Activated naive CD8-positive, alpha-beta T cell (primary cell): ENCODE measurements around the gene KCNQ1.

ENCODE experiments used
- H3K27ac Mint-ChIP-seq: one replicate; pipeline ENCODE4 v1.8.0; 2021; ENCODE audit warnings: mixed read lengths
- H3K27me3 Mint-ChIP-seq: one replicate; pipeline ENCODE4 v1.8.0; 2021; ENCODE audit warnings: mixed read lengths
- H3K36me3 Mint-ChIP-seq: one replicate; pipeline ENCODE4 v1.8.0; 2021; ENCODE audit warnings: mixed read lengths
- H3K4me1 Mint-ChIP-seq: one replicate; pipeline ENCODE4 v1.8.0; 2021; ENCODE audit warnings: low read depth, mixed read lengths
- H3K4me3 Mint-ChIP-seq: one replicate; pipeline ENCODE4 v1.8.0; 2021; ENCODE audit warnings: mild to moderate bottlenecking, mixed read lengths
- H3K9me3 Mint-ChIP-seq: one replicate; pipeline ENCODE4 v1.8.0; 2021; ENCODE audit warnings: low read depth, mixed read lengths

KCNQ1 gene

DNA sequence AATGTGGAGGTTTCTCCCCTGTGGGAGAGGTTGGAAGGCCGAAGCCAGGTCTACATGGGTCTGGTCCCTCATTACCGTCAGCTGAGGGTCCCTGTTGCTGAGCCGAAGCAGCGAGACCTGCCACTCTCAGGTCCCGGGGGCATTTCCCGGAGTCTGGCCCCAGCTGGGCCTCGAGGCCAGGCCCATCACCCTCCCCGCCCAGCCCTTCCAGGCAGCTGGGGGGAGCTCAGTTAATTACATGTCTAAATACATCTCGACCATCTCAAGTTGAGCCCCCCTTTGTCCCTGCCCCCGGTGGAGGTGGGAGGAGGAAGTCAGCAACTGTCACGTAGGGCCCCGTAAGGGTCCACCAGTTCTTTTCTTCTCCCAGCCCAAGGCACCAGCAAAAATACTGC lies 437.2 kb downstream of the KCNQ1 start:
- Mint-ChIP-seq H3K27me3 (no peaks in the 10 kb centered on the region), H3K9me3 (no peaks in the 10 kb centered on the region), H3K27ac (no peak overlapping the region), H3K4me3 (no peak overlapping the region), H3K36me3 (no peaks in the 10 kb centered on the region), H3K4me1 (peaks cover 7% of the 10 kb centered on the region)

DNA sequence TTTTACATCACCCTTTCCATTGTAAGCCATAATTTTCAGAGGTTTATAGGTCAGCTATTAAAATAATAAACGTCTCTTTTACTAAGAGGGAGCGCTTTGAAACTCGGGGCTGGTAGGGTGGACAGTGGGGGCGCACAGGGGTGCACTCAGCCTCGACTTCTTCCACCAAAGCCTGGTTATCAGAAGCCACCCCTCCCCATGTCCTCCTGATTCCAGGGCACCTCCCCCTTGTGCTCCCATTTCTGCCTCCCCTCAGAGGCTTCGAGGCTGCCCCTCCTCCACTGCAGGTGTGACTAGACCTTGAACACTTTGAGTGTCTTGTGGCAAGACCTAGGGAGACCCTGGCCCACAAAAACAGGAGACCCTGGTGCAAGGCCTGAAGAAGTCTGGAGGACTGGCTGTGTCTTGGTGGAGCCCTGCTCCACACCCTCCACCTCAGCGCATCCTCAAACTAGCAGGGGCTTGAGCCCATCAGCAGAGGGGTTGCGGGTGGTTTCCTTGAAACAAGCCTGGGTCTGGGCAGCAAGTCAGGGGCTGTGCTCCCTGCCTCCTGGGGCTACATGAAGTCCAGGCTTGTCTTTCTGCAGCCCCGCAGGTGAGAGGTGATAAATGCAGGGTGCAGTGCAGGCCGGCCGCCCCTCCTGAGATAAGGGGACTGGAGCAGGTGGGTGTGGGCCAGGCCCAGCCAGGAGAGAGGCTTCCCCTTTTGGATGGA lies 437.7 kb downstream of the KCNQ1 start:
- no peaks in the 10 kb centered on the region for H3K36me3 Mint-ChIP-seq
- no peaks in the 10 kb centered on the region for H3K9me3 Mint-ChIP-seq
- H3K4me3 Mint-ChIP-seq, result peak overlapping the region; percentile 71
- no peaks in the 10 kb centered on the region for H3K27me3 Mint-ChIP-seq
- H3K4me1 Mint-ChIP-seq, result peaks cover 11% of the 10 kb centered on the region
- H3K27ac Mint-ChIP-seq, result no peak overlapping the region

DNA sequence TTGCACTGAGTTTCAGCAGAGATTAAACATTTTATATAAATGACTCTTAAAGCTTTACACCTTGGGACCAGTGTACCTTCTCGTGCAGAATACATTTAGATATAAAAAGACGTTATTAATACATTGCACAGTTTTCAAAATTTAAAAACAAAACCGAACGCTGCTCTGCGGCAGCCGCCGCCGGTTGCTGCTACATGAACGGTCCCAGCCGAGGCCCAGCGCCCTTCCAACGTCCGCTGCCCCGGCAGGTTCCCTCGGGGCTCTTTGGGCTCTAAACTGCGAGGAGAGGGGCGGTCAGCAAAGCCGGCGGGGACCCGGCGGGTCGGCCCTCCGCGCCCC lies 438.8 kb downstream of the KCNQ1 start:
- Mint-ChIP-seq H3K4me3 (peak overlapping the region; percentile 61), H3K27ac (no peak overlapping the region), H3K36me3 (no peaks in the 10 kb centered on the region), H3K4me1 (peaks cover 14% of the 10 kb centered on the region), H3K9me3 (no peaks in the 10 kb centered on the region), H3K27me3 (no peaks in the 10 kb centered on the region)

DNA sequence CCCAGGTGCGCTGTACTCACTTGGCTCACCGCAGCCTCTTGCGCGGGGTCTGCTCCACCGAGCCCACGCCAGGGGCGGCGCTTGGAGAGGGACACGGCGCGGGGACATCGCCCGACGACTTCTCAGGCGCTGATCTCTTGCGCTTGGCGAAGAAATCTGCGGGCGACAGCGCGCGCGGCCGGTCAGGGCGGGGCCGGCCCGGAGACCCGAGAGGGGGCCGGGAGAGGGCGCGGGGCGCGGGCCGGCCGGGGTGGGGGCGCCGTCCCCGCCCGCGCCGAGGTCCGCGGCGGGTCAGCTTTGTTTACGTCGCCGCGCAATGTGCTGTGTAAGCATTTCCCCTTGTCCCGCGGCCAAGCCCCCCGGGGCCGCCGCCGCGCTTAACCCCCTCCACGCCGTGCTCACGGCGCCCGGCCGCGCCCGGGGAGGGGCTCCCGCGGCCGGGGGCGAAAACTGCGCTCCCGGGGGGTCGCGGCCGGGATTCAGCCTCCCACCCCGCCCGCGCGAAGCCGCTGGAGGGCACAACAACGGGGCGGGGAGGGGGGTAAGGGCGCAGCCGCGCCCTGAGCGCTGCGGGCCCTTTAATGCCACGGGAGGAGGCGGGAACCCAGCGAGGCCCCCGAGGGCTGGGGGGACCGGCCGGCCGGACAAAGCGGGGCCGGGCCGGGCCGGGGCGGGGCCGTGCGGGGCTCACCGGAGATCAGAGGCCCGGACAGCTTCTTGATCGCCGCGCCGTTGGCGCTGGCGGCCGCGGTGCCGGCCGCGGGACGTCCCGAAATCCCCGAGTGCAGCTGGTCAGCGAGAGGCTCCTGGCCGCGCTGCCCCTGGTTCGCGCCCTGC lies 439.4 kb downstream of the KCNQ1 start:
- Mint-ChIP-seq H3K27me3 (no peaks in the 10 kb centered on the region), H3K9me3 (no peaks in the 10 kb centered on the region), H3K4me1 (peaks cover 14% of the 10 kb centered on the region), H3K27ac (no peak overlapping the region), H3K36me3 (no peaks in the 10 kb centered on the region), H3K4me3 (no peak overlapping the region)

DNA sequence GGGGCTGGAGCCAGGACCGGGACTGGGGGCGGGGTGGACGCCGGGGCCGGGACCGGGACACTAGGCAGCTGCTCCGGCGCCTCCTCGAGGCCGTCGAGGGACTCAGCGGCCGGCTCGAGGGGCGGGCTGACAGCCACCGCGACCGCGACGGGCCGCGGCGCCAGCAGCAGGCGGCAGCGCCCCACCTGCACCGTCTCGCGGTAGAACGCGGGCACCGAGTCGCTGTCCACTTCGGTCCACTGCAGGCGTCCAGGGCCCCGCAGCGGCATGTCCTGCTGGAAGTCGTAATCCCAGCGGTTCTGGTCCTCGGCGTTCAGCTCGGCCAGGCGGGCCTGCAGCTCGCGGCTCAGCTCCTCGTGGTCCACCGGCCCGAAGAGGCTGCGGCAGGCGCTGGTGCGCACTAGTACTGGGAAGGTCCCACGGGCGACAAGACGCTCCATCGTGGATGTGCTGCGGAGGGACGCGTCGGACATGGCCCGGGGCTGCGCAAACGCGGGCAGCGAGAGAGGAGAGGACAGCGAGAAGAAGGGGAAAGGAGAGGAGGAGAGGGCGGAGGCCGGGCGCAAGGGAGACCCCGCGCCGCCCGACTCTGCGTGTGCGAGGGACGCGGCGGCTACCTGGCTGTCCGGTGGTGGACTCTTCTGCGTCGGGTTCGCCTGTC lies 440.3 kb downstream of the KCNQ1 start:
- Mint-ChIP-seq H3K36me3 (no peaks in the 10 kb centered on the region), H3K4me3 (peak overlapping the region; percentile 87), H3K9me3 (no peaks in the 10 kb centered on the region), H3K27me3 (no peaks in the 10 kb centered on the region), H3K27ac (no peak overlapping the region), H3K4me1 (peaks cover 14% of the 10 kb centered on the region)

DNA sequence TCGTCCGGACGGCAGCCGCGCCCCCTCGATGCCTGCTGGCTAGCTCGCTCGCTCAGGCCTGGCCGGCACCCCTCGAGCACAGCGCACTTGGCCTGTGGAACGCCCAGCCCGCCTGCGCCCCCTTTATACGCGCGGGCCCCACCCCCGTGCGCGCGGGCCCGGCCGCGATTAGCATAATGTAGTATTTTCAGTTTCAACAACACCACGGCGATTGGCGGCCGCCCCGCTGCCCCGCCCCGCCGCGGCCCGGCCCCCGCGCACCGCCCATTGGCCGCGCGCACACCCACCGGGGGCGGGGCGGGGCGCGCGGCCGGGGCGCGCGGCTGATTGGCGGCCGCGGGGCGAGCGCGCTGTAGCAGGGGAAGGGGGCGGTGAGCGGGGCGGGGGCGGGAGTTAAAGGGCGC lies 440.9 kb downstream of the KCNQ1 start, which contains the start of gene CDKN1C:
Gene CDKN1C, minus strand, starts transcription at position 98 of the 404 bp plus-strand sequence. CDS start 319 bp downstream, outside the sequence.
- peaks cover 14% of the 10 kb centered on the region for H3K4me1 Mint-ChIP-seq
- H3K4me3 Mint-ChIP-seq, result peak within 1 kb of the TSS; percentile 87
- no peaks in the 10 kb centered on the region for H3K27me3 Mint-ChIP-seq
- no peaks in the 10 kb centered on the region for H3K9me3 Mint-ChIP-seq
- no peak within 1 kb of the TSS for H3K27ac Mint-ChIP-seq
- no peaks in the 10 kb centered on the region for H3K36me3 Mint-ChIP-seq

DNA sequence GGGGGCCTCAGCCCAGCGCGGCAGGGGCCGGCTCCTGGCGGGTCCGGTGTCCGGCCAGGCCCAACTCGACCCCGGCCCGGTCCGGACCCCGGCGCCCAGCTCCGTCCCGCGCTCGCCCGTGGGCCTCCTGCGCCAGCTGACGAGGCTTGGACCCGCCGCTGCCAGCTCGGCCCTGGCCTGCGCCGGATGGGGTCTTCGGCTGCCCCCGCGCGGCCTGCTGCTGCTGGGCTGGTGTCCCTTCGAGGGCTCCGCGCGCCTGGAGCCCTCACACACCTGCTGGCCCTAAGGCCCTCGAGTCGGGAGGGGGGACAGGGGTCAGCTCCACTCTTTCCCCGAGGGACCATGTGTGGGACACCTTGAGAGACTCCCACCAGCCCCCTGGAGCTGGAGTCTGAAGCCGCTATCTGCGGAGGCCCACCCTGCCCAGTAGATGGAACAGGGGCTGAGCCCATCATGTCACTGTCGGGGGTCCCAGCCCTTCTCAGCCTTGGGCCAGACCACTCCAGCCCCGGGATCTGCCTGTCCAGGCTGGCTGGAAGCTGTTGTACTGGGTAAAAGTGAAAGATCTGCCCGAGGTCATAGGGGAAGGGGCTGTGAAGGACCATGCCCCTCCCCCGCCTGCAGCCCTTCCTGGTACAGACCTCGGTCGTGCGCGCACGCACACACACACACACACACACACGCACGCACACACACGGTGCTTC lies 441.5 kb downstream of the KCNQ1 start:
- H3K36me3 Mint-ChIP-seq, result no peaks in the 10 kb centered on the region
- peak overlapping the region; percentile 40 for H3K4me3 Mint-ChIP-seq
- no peaks in the 10 kb centered on the region for H3K9me3 Mint-ChIP-seq
- no peaks in the 10 kb centered on the region for H3K27me3 Mint-ChIP-seq
- peaks cover 17% of the 10 kb centered on the region for H3K4me1 Mint-ChIP-seq
- peak overlapping the region; percentile 28 for H3K27ac Mint-ChIP-seq

DNA sequence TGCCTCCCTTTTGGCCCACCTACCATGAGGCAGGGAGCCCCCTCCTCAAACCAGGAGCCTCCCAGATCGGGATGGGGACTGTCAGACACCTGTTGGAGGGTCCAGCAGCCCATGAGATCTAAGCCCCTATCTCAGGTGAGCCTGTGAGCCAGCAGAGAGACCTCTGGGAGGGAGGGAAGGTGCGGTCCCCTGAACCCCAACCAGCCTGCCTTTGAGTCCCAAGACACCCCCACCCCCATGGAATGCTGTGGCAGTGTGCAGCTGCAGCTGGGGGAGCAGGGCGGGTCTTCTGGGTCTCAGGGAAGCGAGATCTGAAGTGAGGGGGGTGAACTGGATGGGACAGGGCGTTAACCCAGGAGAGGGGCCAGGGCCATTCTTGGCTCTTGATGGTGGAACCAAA lies 442.1 kb downstream of the KCNQ1 start:
- H3K4me3 Mint-ChIP-seq, result peak overlapping the region; percentile 61
- H3K4me1 Mint-ChIP-seq, result peaks cover 23% of the 10 kb centered on the region
- no peaks in the 10 kb centered on the region for H3K27me3 Mint-ChIP-seq
- H3K9me3 Mint-ChIP-seq, result no peaks in the 10 kb centered on the region
- H3K36me3 Mint-ChIP-seq, result no peaks in the 10 kb centered on the region
- no peak overlapping the region for H3K27ac Mint-ChIP-seq

DNA sequence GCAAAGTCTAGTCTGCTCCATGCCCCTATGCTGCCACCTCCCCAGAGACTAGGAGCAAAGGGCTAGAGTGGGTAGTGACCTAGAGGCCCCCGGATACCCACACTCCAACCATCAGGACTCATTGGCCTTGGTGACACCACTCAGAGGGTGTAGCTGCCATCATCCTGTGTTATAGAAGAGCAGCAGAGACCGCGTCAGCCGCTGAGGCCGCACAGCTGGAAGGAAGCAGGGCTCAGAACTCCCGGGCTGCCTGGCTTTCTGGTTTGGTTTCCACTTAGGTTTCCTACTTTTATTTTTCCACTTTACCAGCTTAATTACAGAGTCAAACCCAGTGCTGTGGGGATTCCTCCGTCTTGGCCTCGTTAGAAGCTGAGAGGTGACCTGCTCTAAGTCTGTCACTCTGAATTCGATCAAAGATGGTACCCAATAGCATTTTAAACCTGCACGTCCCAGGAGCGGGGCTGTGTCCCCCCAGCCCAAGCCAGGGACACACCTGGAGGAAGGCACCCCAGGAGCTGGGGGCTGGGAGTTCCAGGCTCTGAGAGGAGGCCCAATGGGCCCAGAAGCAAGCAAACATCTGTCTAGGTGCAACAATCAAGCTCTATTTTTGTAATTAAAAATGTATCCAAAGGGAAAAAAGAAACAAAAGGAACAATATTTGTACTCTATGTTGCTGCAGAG lies 442.8 kb downstream of the KCNQ1 start:
- H3K4me1 Mint-ChIP-seq, result peaks cover 25% of the 10 kb centered on the region
- no peaks in the 10 kb centered on the region for H3K36me3 Mint-ChIP-seq
- H3K4me3 Mint-ChIP-seq, result peak overlapping the region; percentile 61
- no peaks in the 10 kb centered on the region for H3K9me3 Mint-ChIP-seq
- no peaks in the 10 kb centered on the region for H3K27me3 Mint-ChIP-seq
- H3K27ac Mint-ChIP-seq, result no peak overlapping the region

DNA sequence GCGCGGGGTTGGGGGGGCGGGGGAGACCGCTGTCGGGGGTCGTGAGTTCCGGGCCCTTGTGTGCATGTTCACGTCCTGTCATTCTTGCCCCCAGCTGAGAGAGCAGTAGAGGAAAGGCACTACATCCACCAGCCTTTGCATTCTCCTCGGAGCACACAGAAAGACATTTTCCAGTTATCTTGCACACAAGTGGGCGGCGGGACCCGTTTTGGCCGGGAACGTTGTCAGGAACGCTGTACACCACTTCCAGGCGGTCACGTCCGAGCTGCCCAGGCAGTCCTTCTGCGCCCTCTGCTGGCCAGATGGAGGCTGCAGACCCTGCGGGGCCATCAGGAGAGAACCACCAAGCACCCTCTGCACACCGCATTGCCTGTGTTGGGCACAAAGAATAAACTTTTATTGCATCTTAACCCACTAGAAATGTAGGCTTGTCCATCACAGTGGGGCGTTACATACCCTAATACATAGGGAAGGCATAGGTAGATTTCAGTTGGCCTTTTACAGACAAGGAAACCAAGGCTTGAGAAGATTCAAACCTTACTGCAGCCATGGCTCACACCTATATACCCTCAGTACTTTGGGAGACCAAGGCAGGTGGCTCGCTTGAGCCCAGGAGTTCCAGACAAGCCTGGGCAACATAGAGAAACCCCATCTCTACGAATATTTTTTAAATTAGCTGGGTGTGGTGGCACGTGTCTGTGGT lies 443.6 kb downstream of the KCNQ1 start:
- H3K9me3 Mint-ChIP-seq, result no peaks in the 10 kb centered on the region
- peaks cover 26% of the 10 kb centered on the region for H3K4me1 Mint-ChIP-seq
- no peak overlapping the region for H3K4me3 Mint-ChIP-seq
- no peaks in the 10 kb centered on the region for H3K36me3 Mint-ChIP-seq
- no peaks in the 10 kb centered on the region for H3K27me3 Mint-ChIP-seq
- no peak overlapping the region for H3K27ac Mint-ChIP-seq

DNA sequence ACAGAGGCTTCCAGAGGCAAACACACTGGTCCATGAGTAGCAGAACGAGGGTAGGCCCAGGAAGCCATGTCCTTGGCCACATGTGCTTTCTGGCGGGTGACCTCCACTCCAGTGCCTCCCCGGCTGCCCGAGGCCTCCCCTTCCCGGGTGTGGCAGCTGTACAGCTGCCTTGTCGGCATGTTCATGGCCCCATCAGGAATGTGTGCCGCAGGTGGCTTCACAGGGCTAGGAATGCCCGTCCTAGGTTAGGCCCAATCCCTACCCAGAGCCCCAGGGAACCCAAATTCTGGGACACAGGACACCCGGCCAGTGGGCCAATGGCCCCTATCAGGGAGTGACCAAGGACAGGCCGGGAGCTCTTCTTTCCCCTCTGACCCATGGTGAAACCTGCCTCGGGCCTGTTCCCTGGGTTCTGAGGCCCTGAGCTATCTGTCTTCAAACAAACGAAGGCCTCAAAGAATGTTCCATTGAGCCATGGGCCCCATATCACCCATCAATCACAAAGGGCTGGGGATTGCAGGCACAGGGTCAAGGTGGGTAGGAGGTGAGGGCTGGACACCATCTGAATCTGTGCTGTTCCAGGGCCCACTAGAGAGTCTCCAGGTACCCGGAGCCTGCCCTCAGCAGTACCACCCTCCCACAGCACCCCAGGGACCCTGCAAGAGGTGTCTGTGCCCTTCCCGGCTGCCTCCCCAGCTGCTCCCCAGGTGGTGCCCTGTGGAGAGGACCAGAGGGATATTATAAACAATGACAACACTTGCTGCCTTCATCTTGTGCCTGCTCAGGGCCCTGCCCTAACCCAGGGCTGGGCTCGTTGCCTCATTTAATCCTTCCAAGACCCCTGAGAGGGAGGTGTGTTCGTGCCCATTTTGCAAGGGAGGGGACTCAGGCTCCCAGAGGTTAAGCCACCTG lies 444.8 kb downstream of the KCNQ1 start:
- Mint-ChIP-seq H3K9me3 (no peaks in the 10 kb centered on the region), H3K27ac (no peak overlapping the region), H3K36me3 (no peaks in the 10 kb centered on the region), H3K27me3 (no peaks in the 10 kb centered on the region), H3K4me1 (peaks cover 26% of the 10 kb centered on the region), H3K4me3 (no peak overlapping the region)

DNA sequence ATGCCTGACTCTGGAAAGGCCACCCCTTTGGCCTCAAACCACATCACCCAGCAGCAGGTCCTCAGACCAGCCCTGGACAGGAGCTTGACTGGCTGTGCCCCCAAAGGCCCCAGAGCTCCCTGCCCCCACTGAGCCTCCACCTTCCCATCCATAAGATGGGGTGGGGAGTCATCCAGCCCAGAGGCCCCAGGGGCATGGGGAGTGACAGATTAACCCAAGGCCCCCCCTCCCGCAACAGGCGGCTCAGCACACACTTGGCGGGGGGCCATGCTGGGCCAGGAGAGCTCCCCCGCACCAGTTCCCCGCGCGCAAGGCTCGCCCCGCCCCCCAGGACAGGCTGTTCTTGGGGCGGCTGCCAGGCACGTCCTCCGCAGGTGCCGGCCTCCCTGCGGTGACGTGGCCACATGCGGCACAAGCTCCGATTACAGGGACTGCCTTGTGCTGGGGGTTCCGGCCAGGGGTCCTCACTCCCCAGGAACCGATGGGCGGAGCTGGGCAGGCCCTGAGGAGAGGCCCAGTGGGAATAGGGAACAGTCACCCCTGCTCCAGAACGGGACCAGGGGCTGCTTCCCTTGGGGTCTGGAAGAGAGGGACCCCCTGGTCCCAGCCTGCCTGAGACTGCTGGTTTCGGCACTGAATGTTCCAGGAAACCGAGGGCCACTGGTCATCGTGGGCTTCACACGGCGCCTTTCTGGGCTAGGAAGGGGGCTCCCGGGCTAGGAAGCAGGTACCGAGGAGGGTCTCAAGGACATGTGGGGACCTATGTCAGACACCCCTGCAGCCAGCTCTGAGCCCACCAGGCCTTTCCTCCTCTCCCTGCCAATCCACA lies 445.9 kb downstream of the KCNQ1 start:
- peaks cover 25% of the 10 kb centered on the region for H3K4me1 Mint-ChIP-seq
- H3K36me3 Mint-ChIP-seq, result no peaks in the 10 kb centered on the region
- H3K27me3 Mint-ChIP-seq, result no peaks in the 10 kb centered on the region
- H3K9me3 Mint-ChIP-seq, result no peaks in the 10 kb centered on the region
- H3K4me3 Mint-ChIP-seq, result no peak overlapping the region
- H3K27ac Mint-ChIP-seq, result no peak overlapping the region
